ENCODE data around the gene SEPTIN1.

SEPTIN1 gene

GRCh38 chr16:30379158-30379783 is 3.1 kb downstream of the SEPTIN1 start:
- DNase-seq (ENCODE audit: low read depth): no peak

GRCh38 chr16:30378236-30379157 is 3.9 kb downstream of the SEPTIN1 start:
- peak overlapping the region; percentile 76 for H3K4me3 ChIP-seq (ENCODE audit: low read depth, low read length)
- peak; percentile 93 for DNase-seq (ENCODE audit: low read depth)

More at GRCh38 chr16:30379158-30379783, 3.1 kb downstream of the SEPTIN1 start:
- H3K4me3 ChIP-seq (ENCODE audit: low read depth, low read length): peak overlapping the region; percentile 76

- peak; percentile 63 for DNase-seq (ENCODE audit: low read depth)
- H3K4me3 ChIP-seq (ENCODE audit: low read depth, low read length): peak overlapping the region; percentile 76
Measured at GRCh38 chr16:30377812-30378235, 4.5 kb downstream of the SEPTIN1 start.

- H3K4me3 ChIP-seq (ENCODE audit: low read depth, low read length): peak overlapping the region; percentile 76
- DNase-seq (ENCODE audit: low read depth): no peak
Measured at GRCh38 chr16:30377050-30377811, 5.1 kb downstream of the SEPTIN1 start.

- peak overlapping the region; percentile 21 for H3K4me3 ChIP-seq (ENCODE audit: low read depth, low read length)
- DNase-seq (ENCODE audit: low read depth): no peak
Measured at GRCh38 chr16:30376461-30376902, 5.9 kb downstream of the SEPTIN1 start.

GRCh38 chr16:30375864-30376263 is 6.5 kb downstream of the SEPTIN1 start:
- H3K4me3 ChIP-seq (ENCODE audit: low read depth, low read length): peak overlapping the region; percentile 21
- no peak for DNase-seq (ENCODE audit: low read depth)

- DNase-seq (ENCODE audit: low read depth): no peak
- H3K4me3 ChIP-seq (ENCODE audit: low read depth, low read length): peak within 1 kb of the TSS; percentile 21
Measured at GRCh38 chr16:30374538-30374937, 7.8 kb downstream of the SEPTIN1 start, which contains the start of gene MYL11. MYL11 (plus strand) TSS chr16:30374802; CDS start chr16:30374858, 56 bp downstream.

GRCh38 chr16:30372725-30373124 is 9.6 kb downstream of the SEPTIN1 start:
- no peak overlapping the region for H3K4me3 ChIP-seq (ENCODE audit: low read depth, low read length)
- no peak for DNase-seq (ENCODE audit: low read depth)

GRCh38 chr16:30372038-30372712 is 10.2 kb downstream of the SEPTIN1 start:
- no peak for DNase-seq (ENCODE audit: low read depth)

GRCh38 chr16:30371248-30371816 is 11.0 kb downstream of the SEPTIN1 start:
- no peak for DNase-seq (ENCODE audit: low read depth)
- peak overlapping the region; percentile 52 for H3K4me3 ChIP-seq (ENCODE audit: low read depth, low read length)

More at GRCh38 chr16:30372038-30372712, 10.2 kb downstream of the SEPTIN1 start:
- H3K4me3 ChIP-seq (ENCODE audit: low read depth, low read length): no peak overlapping the region

- H3K4me3 ChIP-seq (ENCODE audit: low read depth, low read length): peak within 1 kb of the TSS; percentile 89
- peak; percentile 100 for DNase-seq (ENCODE audit: low read depth)
Measured at GRCh38 chr16:30370456-30371247, 11.7 kb downstream of the SEPTIN1 start, which contains the start of gene TBC1D10B. TBC1D10B (minus strand) TSS chr16:30370494; CDS start chr16:30370183, 311 bp downstream.

GRCh38 chr16:30369938-30370455 is 12.4 kb downstream of the SEPTIN1 start:
- peak overlapping the region; percentile 89 for H3K4me3 ChIP-seq (ENCODE audit: low read depth, low read length)
- DNase-seq (ENCODE audit: low read depth): no peak

GRCh38 chr16:30369091-30369937 is 13.0 kb downstream of the SEPTIN1 start:
- peak overlapping the region; percentile 89 for H3K4me3 ChIP-seq (ENCODE audit: low read depth, low read length)
- no peak for DNase-seq (ENCODE audit: low read depth)

- peak overlapping the region; percentile 89 for H3K4me3 ChIP-seq (ENCODE audit: low read depth, low read length)
- no peak for DNase-seq (ENCODE audit: low read depth)
Measured at GRCh38 chr16:30368792-30369090, 13.6 kb downstream of the SEPTIN1 start.

GRCh38 chr16:30368122-30368791 is 14.1 kb downstream of the SEPTIN1 start:
- H3K4me3 ChIP-seq (ENCODE audit: low read depth, low read length): peak overlapping the region; percentile 89
- no peak for DNase-seq (ENCODE audit: low read depth)

- peak overlapping the region; percentile 89 for H3K4me3 ChIP-seq (ENCODE audit: low read depth, low read length)
- no peak for DNase-seq (ENCODE audit: low read depth)
Measured at GRCh38 chr16:30367349-30368009, 14.9 kb downstream of the SEPTIN1 start.

All from skeletal muscle cell (primary cell).